PFSK-1 (cell line): ENCODE measurements around the gene PREP. TPM values are rescaled to one million over a fixed set of nuclear protein-coding genes. Genes with fewer than 3 reads are reported as not detected.
A peak's percentile ranks its signal among the peaks of the same experiment; 100 is the strongest.

Experiments
- FOXP2 ChIP-seq: optimal IDR thresholded peaks from 2 replicates; pipeline ENCODE3; 2011; ENCODE audit warnings: borderline replicate concordance, control low read depth, inconsistent platforms; ENCODE audit not compliant: insufficient read depth; ENCODE audit errors: extremely low read length, extremely low read depth
- POLR2AphosphoS5 ChIP-seq: IDR thresholded peaks from 2 replicates; pipeline ENCODE4 v1.6.1; 2012; ENCODE audit warnings: low read depth, mild to moderate bottlenecking, control low read depth, low read length, moderate library complexity
- REST ChIP-seq, 2 experiments: IDR thresholded peaks; 2 replicates each; pipeline versions ENCODE4 v1.6.1 to v1.8.0; 2011 to 2012; ENCODE audit warnings: low read depth in 2 of 2, low read length in 2 of 2, control low read depth in 1 of 2, inconsistent platforms in 1 of 2, mild to moderate bottlenecking in 1 of 2, moderate library complexity in 1 of 2; ENCODE audit not compliant: insufficient read depth in 1 of 2
- SIN3A ChIP-seq: IDR thresholded peaks from 2 replicates; pipeline ENCODE4 v1.6.1; 2012; ENCODE audit warnings: mild to moderate bottlenecking, low read length, moderate library complexity, borderline replicate concordance; ENCODE audit not compliant: insufficient read depth
- TAF1 ChIP-seq: IDR thresholded peaks from 2 replicates; pipeline ENCODE4 v1.6.1; 2012; ENCODE audit warnings: low read length, control low read depth, borderline replicate concordance; ENCODE audit not compliant: insufficient read depth
- polyA plus RNA-seq: library from polyadenylated mRNA; unstranded; fragments of >200 nt; gene quantifications from one replicate; pipeline ENCODE4 v1.2.1, GENCODE V29; 2012; ENCODE audit warnings: low read depth, missing spikeins; ENCODE audit not compliant: insufficient read length

PREP gene
- 30.8 TPM for polyA plus RNA-seq

- TF ChIP-seq FOXP2 (peak; percentile 8), TAF1 (peak; percentile 66), SIN3A (peak; percentile 28; the same call in 1 of the 2 replicates), REST (IDR thresholded peaks at IDR 0.05; ENCODE audit: insufficient read depth in 1 of 2, low read depth in 2 of 2, low read length in 2 of 2) (peak in 1 of 2 experiments; percentile 61; a peak in 1 of 4 replicates), POLR2AphosphoS5 (no peak; the same call in none of the 2 replicates)
These were observed at the start of gene PREP for GRCh38 chr6:105402939-105403935. TSS of gene PREP (minus strand) at chr6:105403082. CDS start at chr6:105402891, 191 bp downstream.

- no peak for TF ChIP-seq TAF1
- no peak for TF ChIP-seq REST (IDR thresholded peaks at IDR 0.05; ENCODE audit: insufficient read depth in 1 of 2, low read depth in 2 of 2, low read length in 2 of 2)
- no peak for TF ChIP-seq FOXP2
- no peak for TF ChIP-seq POLR2AphosphoS5
- TF ChIP-seq SIN3A = no peak
These were observed 49.5 kb upstream of the PREP start for GRCh38 chr6:105452376-105452775.

- TF ChIP-seq REST (IDR thresholded peaks at IDR 0.05; ENCODE audit: insufficient read depth in 1 of 2, low read depth in 2 of 2, low read length in 2 of 2) (no peak), POLR2AphosphoS5 (no peak), FOXP2 (no peak), TAF1 (no peak), SIN3A (no peak)
These were observed 47.0 kb upstream of the PREP start for GRCh38 chr6:105449756-105450390.

GRCh38 chr6:105445481-105445880, 42.6 kb upstream of the PREP start:
- TF ChIP-seq FOXP2 = no peak
- no peak for TF ChIP-seq POLR2AphosphoS5
- no peak for TF ChIP-seq REST (IDR thresholded peaks at IDR 0.05; ENCODE audit: insufficient read depth in 1 of 2, low read depth in 2 of 2, low read length in 2 of 2)
- TF ChIP-seq TAF1 = no peak
- TF ChIP-seq SIN3A = no peak
